Measurements from ENCODE around the gene TIAM2. TPM values are rescaled to one million over a fixed set of nuclear protein-coding genes. Genes with fewer than 3 reads are reported as not detected.

The TIAM2 gene
- total RNA-seq, 4 donors from 2014 or later = 4.2 to 12.7 (median 7.5) TPM

DNA sequence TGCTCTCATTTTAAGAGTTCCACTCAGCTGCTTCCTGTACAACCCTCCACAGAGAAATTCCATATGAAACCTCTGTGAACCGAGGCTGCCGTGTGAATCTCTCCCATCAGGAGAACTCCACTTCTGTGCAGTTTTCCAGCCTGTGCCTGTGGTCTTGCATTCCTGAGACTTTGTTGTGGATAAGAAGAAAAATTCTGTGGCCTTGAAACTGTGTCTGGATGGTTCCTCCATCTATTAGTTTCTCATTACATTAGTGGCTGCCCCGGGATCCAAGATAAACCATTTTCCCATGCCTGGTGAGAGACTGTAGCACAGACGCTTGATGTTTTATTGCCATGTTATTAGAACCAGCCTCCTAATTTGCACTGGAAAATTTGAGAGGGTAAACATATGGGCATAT lies 40.8 kb upstream of the TIAM2 start:
- TF ChIP-seq EP300 (IDR thresholded peaks at IDR 0.05; ENCODE audit: low read depth) = no peak
- no peak for TF ChIP-seq POLR2AphosphoS5 (IDR thresholded peaks at IDR 0.05)
- TF ChIP-seq, protein P1, sequence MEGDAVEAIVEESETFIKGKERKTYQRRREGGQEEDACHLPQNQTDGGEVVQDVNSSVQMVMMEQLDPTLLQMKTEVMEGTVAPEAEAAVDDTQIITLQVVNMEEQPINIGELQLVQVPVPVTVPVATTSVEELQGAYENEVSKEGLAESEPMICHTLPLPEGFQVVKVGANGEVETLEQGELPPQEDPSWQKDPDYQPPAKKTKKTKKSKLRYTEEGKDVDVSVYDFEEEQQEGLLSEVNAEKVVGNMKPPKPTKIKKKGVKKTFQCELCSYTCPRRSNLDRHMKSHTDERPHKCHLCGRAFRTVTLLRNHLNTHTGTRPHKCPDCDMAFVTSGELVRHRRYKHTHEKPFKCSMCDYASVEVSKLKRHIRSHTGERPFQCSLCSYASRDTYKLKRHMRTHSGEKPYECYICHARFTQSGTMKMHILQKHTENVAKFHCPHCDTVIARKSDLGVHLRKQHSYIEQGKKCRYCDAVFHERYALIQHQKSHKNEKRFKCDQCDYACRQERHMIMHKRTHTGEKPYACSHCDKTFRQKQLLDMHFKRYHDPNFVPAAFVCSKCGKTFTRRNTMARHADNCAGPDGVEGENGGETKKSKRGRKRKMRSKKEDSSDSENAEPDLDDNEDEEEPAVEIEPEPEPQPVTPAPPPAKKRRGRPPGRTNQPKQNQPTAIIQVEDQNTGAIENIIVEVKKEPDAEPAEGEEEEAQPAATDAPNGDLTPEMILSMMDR (IDR thresholded peaks at IDR 0.05) = no peak
- no peak for TF ChIP-seq POLR2A (IDR thresholded peaks at IDR 0.05)
- DNase-seq = no peak
- Histone ChIP-seq H3K27me3 (no peaks in the 10 kb centered on the region), H3K4me1 (no peaks in the 10 kb centered on the region), H3K36me3 (peaks cover 0 to 3% (median 0%) of the 10 kb centered on the region in 4 donors), H3K4me3 (no peak overlapping the region), H3K27ac (no peak overlapping the region), H3K9me3 (no peaks in the 10 kb centered on the region)
- 89% methylated on average over 4 of the region's 4 CpGs; no CpG with 5 or more reads in 1 of the 2 donors for WGBS, 2 donors (ENCODE audit: low coverage in 1 of 2)
- intact Hi-C loops (cut with DNase I; ENCODE audit: low total_unique reads) = no loop called here
- in situ Hi-C loops (cut with MboI; ENCODE audit: low pct_ligation_motif_present in 1 of 4, low pct_unique_long_range_greater_than_20kb in 1 of 4, low sequenced_read_pairs in 3 of 4) = no loop called here

DNA sequence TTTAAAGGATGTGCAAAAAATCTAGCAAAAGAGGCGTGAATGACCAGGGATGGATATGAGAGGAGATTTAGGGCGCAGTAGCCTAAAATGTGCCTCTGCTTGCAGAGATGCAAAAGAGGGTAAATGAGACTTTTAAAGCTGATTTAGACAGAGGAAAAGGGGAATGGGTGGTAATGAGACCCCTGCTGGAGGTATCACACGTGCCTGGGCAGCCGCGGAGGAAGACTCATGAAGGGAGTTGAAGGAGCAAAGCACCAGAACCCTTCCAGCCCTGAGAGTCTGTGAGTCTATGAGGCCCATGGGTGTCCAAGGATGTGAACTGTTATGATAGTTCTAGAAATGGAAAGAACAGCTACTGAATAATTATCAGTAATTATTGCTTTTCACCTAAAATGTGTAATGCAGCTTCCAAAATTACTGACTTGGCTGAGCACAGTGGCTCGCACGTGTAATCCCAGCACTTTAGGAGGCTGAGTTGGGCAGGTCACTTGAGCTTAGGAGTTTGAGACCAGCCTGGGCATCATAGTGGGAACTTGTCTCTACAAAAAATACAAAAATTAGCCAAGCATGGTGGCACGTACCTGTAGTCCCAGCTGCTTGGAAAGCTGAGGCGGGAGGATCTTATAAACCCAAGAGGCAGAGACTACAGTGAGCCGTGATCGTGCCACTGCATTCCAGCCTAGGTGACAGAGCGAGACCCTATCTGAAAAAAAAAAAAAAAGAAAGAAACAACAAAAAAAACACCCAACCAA lies 38.2 kb upstream of the TIAM2 start:
- 90 to 91% methylated on average over 8 to 12 of the region's 12 CpGs for WGBS, 2 donors (ENCODE audit: low coverage in 1 of 2)
- in situ Hi-C loops (cut with MboI; ENCODE audit: low pct_ligation_motif_present in 1 of 4, low pct_unique_long_range_greater_than_20kb in 1 of 4, low sequenced_read_pairs in 3 of 4) (no loop called here), intact Hi-C loops (cut with DNase I; ENCODE audit: low total_unique reads) (no loop called here)
- Histone ChIP-seq H3K27ac (no peak overlapping the region), H3K9me3 (no peaks in the 10 kb centered on the region), H3K36me3 (peaks cover 0 to 3% (median 0%) of the 10 kb centered on the region in 4 donors), H3K27me3 (no peaks in the 10 kb centered on the region), H3K4me3 (no peak overlapping the region), H3K4me1 (peaks cover 0 to 13% (median 9%) of the 10 kb centered on the region in 4 donors)
- no peak for DNase-seq
- TF ChIP-seq POLR2AphosphoS5 (IDR thresholded peaks at IDR 0.05) (no peak), POLR2A (IDR thresholded peaks at IDR 0.05) (no peak), EP300 (IDR thresholded peaks at IDR 0.05; ENCODE audit: low read depth) (no peak)
- TF ChIP-seq, protein P1 (IDR thresholded peaks at IDR 0.05) = no peak

DNA sequence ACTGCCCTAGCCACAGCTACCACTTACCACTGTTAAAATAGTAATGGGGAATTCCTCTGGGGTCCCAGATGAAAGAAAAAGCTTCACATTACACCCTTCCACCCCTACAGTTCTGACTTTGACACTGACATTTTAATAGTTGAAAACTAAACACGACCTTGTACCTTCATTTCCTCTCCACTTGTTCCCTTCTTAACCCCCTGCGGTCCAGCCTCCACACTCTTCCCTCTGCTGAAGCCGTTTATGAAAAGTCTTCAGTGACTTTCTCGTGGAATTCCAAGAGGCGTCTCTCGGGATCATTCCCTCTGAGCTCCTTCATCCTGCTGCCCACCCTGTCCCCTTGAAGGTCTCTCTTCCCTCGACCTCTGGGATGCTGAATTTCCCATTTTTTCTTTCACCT lies 36.6 kb upstream of the TIAM2 start:
- WGBS, 2 donors (ENCODE audit: low coverage in 1 of 2) = 59 to 73% methylated on average over 7 of the region's 7 CpGs
- Histone ChIP-seq H3K36me3 (peaks cover 0 to 3% (median 0%) of the 10 kb centered on the region in 4 donors), H3K27ac (no peak overlapping the region), H3K4me1 (peaks cover 0 to 23% (median 11%) of the 10 kb centered on the region in 4 donors), H3K27me3 (no peaks in the 10 kb centered on the region), H3K9me3 (no peaks in the 10 kb centered on the region), H3K4me3 (no peak overlapping the region)
- in situ Hi-C loops (cut with MboI; ENCODE audit: low pct_ligation_motif_present in 1 of 4, low pct_unique_long_range_greater_than_20kb in 1 of 4, low sequenced_read_pairs in 3 of 4) = no loop called here
- no peak for DNase-seq
- no peak for TF ChIP-seq EP300 (IDR thresholded peaks at IDR 0.05; ENCODE audit: low read depth)
- no peak for TF ChIP-seq POLR2A (IDR thresholded peaks at IDR 0.05)
- TF ChIP-seq POLR2AphosphoS5 (IDR thresholded peaks at IDR 0.05) = no peak
- TF ChIP-seq, protein P1 (IDR thresholded peaks at IDR 0.05) = no peak
- intact Hi-C loops (cut with DNase I; ENCODE audit: low total_unique reads) = no loop called here

DNA sequence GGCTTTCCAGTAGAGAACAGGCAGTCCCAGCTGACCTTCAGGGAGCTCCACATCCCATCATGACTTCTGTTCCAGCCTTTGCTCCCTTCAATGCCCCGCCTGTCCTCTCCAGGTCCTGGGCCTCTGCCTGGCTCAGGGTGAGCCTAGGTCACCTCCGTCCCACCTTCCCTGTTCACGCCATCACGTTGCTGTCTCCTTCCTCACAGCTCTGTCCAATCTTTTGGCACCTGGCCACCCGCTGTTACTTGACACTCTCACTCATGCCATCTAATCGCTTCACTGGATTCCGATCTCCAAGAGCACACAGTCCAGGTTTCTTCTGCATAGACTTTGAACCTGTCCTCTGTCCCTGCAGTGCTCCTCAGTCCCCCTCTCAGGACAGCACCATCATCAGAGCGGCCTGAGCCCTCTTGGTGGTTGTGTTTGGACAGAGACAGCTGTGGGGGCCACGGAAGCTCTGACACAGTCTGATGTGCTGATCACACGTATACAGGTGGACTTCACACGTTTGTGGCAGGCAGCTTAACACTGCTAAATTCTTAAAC lies 34.7 kb upstream of the TIAM2 start:
- Histone ChIP-seq H3K4me3 (no peak overlapping the region), H3K27ac (peak overlapping the region; percentile 37 to 65 (median 62)), H3K4me1 (peaks cover 0 to 23% (median 11%) of the 10 kb centered on the region in 4 donors), H3K27me3 (no peaks in the 10 kb centered on the region), H3K9me3 (no peaks in the 10 kb centered on the region), H3K36me3 (no peaks in the 10 kb centered on the region)
- TF ChIP-seq, protein P1 (IDR thresholded peaks at IDR 0.05) = no peak
- no peak for TF ChIP-seq EP300 (IDR thresholded peaks at IDR 0.05; ENCODE audit: low read depth)
- TF ChIP-seq POLR2AphosphoS5 (IDR thresholded peaks at IDR 0.05) = no peak
- TF ChIP-seq POLR2A (IDR thresholded peaks at IDR 0.05) = no peak
- DNase-seq = peak; percentile 60
- in situ Hi-C loops (cut with MboI; ENCODE audit: low pct_ligation_motif_present in 1 of 4, low pct_unique_long_range_greater_than_20kb in 1 of 4, low sequenced_read_pairs in 3 of 4) (no loop called here), intact Hi-C loops (cut with DNase I; ENCODE audit: low total_unique reads) (no loop called here)
- WGBS, 2 donors (ENCODE audit: low coverage in 1 of 2) = 32 to 80% methylated on average over 5 to 11 of the region's 11 CpGs

Measured in transverse colon (tissue), 4 donors.